GDM1 (cell line): ENCODE measurements around the gene ATP11A.

Source experiments
- DNase-seq: peaks from one replicate; lab custom pipeline; 2025; lab: John Stamatoyannopoulos, UW

The ATP11A gene

GRCh38 chr13:112761701-112762689 lies 72.2 kb downstream of the ATP11A start:
- DNase-seq, result no peak

- no peak for DNase-seq
Measured at GRCh38 chr13:112762690-112763080, 72.8 kb downstream of the ATP11A start.

- no peak for DNase-seq
Measured at GRCh38 chr13:112764028-112764427, 74.2 kb downstream of the ATP11A start.

- no peak for DNase-seq
Measured at GRCh38 chr13:112764864-112765561, 75.2 kb downstream of the ATP11A start.

GRCh38 chr13:112765731-112766130 lies 75.9 kb downstream of the ATP11A start:
- no peak for DNase-seq

- no peak for DNase-seq
Measured at GRCh38 chr13:112766336-112766735, 76.5 kb downstream of the ATP11A start.

- no peak for DNase-seq
Measured at GRCh38 chr13:112767506-112768471, 78.0 kb downstream of the ATP11A start.

- DNase-seq, result no peak
Measured at GRCh38 chr13:112768795-112769481, 79.1 kb downstream of the ATP11A start.

GRCh38 chr13:112769615-112770014 lies 79.8 kb downstream of the ATP11A start:
- no peak for DNase-seq

GRCh38 chr13:112770504-112770903 lies 80.7 kb downstream of the ATP11A start:
- no peak for DNase-seq

GRCh38 chr13:112771139-112771876 lies 81.5 kb downstream of the ATP11A start:
- DNase-seq, result no peak

GRCh38 chr13:112771877-112772538 lies 82.2 kb downstream of the ATP11A start:
- no peak for DNase-seq

GRCh38 chr13:112772539-112772909 lies 82.7 kb downstream of the ATP11A start:
- DNase-seq, result no peak

GRCh38 chr13:112772929-112773328 lies 83.1 kb downstream of the ATP11A start:
- DNase-seq, result no peak

GRCh38 chr13:112773601-112774447 lies 84.0 kb downstream of the ATP11A start:
- no peak for DNase-seq

GRCh38 chr13:112774448-112774792 lies 84.6 kb downstream of the ATP11A start:
- no peak for DNase-seq

GRCh38 chr13:112774829-112775565 lies 85.2 kb downstream of the ATP11A start:
- DNase-seq, result no peak

- DNase-seq, result no peak
Measured at GRCh38 chr13:112775791-112776279, 86.0 kb downstream of the ATP11A start.
